SH-SY5Y (cell line): Measurements from ENCODE around the gene ICE1.
A peak's percentile ranks its signal among the peaks of the same experiment; 100 is the strongest.

Experiments used
- GATA2 ChIP-seq: IDR thresholded peaks from 2 replicates; pipeline ENCODE4 v1.6.1; 2011; ENCODE audit warnings: mild to moderate bottlenecking, low read depth, low read length
- GATA3 ChIP-seq: IDR thresholded peaks from 2 replicates; pipeline ENCODE4 v1.6.1; 2011; ENCODE audit warnings: low read depth, mild to moderate bottlenecking, low read length, moderate library complexity

Gene ICE1

DNA sequence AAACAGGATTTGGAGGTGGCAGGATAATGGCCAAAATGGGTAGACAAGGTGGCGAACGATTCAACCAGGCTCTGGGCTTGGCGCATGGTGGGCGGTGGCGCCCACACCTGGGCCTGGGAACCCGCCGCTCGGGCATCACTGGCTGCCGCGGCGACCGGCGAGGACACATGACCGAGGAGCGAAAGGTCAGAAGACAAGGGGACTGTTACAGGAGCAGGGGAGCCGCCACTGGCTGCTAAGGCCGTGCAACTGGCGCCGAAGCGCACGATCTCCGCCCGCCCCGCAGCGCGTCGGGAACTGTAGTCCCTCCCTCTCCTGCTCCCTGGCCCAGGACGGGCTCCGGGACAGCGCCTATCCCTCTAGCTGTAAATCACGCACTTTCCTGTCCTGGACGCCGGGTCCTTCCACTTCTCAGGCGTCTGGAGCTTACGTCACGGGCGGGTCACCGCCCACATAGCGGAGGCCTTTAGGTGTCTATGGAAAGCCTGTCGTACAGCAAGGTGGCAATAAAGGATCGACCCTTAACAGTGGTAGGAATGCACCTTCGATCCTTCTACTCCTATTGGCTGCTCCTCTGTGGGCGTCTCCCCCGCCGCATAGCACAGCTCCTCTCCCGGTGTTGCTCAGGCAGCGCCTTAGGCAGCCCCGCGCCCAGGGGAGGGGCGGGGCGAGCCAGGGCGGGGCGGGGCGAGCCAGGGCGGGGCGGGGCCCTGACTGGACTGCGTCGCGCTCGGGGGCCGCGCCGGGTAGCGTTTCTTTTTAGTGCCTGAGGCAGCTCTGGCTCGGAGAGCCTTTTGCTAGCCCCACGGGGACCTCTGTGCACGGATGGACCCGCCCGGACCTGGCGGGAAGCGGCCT is at the start of gene ICE1:
TSS of gene ICE1 (plus strand) at position 717 of the 858 bp plus-strand sequence. CDS start 239 bp downstream, outside the sequence.
- TF ChIP-seq GATA3 (no peak), GATA2 (peak; percentile 19; the same call in 1 of the 2 replicates)

DNA sequence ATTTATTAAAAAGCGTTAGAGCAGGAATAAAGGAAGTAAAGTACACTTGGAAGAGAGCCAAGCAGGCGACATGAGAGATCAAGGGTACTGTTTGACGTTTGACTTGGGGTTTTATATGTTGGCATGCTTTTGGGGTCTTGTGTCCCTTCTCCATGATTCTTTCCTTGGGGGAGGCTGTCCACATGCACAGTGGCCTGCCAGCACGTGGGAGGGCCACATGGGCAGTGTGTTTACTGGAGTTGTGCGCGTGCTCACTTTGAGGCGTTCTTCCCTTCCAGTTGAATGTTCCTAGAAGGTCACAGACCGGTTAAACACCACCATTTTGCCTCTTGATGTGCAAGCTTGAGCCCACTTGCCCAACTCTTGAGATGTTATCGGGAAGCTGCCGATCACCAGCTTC is 49.5 kb upstream of the ICE1 start:
- TF ChIP-seq GATA3 (no peak), GATA2 (no peak)

DNA sequence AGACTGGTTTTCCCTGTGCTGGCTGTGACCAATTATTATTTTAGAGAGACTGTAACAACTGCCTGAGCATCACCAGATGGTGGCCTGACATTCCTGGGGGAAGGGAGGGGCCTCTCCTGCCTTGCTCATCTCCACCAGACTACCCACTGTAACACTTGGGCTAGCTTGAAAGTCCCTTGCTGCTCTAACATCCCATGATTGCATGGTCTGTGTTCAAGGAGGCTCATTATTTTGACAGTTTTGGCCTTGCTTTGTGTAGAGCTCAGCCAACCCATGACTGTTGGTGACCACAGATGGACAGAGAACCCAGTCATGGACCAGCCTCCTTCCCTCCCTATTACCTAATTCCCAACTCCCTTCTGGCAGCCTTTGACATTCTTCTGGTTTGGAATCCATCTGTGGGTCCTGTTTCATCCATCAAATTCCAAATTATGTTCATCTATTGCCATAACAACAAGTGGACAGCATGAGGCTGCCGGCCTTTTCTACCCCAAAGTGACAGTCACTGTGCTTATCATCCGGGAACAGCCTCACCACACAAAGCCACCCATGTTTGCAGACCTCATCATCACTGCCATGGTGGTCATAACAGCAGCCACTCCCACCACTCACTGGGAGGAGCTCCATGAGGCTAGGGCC is 49.0 kb upstream of the ICE1 start:
- TF ChIP-seq GATA2, result no peak
- TF ChIP-seq GATA3, result no peak

DNA sequence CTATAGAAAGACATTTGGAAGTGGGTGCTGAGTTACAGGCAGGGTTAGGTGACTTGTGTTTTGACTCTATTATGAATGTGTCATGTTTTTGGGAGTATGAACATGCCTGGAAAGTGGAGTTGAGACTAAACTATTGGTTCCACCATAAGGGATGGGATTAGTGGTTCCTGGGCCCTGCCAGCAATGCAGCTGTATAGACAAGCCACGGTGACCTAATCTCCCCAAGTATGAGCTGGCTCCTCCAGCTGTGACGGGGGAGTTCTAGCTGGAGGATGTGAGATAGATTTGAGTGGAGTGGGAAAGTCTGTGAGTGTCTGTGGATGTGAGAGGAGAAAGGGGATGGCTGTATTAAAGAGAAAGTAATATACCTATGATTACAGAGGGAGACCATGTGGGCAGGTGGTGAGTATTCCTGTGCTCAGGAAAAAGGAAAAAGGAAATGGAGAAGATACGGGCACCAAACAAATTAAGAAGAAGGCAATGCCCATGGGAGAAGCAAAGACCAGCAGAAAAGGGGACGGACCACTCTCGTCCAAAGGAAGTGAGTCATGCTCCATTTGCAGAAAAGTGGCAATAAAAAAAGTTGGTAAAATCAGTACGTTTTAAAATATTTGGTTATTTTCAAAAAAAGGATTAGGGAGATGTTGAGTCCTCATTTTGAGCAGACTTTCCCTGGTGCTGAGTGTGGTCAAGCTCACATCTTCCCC is 48.3 kb upstream of the ICE1 start:
- TF ChIP-seq GATA2 (no peak), GATA3 (no peak)

DNA sequence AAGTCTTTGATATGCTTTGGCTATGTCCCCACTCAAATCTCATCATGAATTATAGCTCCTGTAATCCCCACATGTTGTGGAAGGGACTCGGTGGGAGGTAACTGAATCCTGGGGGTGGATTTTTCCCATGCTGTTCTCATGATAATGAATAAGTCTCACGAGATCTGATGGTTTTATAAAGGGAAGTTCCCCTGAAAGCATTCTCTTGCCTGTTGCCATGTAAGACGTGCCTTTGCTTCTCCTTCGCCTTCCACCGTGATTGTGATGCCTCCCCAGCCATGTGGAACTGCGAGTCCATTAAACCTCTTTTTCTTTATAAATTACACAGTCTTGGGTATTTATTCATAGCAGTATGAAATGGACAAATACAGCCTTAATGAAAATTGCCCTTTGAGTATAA is 44.7 kb upstream of the ICE1 start:
- no peak for TF ChIP-seq GATA2
- no peak for TF ChIP-seq GATA3

GRCh38 chr5:5378531-5378930 is 43.9 kb upstream of the ICE1 start:
- TF ChIP-seq GATA2, result no peak
- TF ChIP-seq GATA3, result no peak

DNA sequence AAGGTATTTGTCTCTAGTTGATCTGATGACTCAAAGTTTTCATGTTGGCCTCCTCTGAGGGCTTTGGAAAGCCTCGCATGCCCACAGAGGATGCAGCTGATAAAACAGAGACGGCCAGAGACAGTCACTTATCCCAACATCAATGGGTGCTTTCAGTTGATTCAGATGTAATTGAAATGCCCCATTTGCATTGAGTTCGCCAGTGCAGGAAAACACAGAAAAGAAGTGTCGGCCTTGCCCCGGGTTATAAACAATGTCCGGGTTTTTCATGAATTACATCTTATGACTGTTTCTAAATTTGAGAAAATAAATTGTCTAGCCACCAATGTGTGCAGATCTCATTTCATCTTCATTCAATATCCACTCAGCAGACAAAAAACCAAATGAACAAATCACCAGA is 42.2 kb upstream of the ICE1 start:
- no peak for TF ChIP-seq GATA3
- no peak for TF ChIP-seq GATA2

- no peak for TF ChIP-seq GATA2
- TF ChIP-seq GATA3, result no peak
Observed at GRCh38 chr5:5381310-5381913, 41.1 kb upstream of the ICE1 start.

DNA sequence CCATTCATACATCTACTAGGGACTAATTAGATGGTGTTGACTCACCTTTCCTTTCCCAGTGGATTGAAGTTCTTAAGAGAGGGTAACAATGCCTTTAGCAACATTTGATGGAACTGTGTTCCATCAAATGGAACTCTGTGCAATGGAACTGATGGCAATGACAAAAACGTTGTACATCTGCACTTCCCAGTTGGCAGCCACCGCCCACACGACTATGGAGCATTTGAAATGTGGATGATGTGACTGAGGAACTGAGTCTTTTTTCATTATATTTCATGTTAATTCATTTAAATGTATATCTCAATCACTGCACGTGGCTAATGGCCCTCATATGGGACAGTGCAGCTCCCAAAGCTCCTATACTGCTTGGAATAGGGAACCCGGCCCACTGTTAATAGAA is 39.0 kb upstream of the ICE1 start:
- no peak for TF ChIP-seq GATA2
- TF ChIP-seq GATA3, result no peak

DNA sequence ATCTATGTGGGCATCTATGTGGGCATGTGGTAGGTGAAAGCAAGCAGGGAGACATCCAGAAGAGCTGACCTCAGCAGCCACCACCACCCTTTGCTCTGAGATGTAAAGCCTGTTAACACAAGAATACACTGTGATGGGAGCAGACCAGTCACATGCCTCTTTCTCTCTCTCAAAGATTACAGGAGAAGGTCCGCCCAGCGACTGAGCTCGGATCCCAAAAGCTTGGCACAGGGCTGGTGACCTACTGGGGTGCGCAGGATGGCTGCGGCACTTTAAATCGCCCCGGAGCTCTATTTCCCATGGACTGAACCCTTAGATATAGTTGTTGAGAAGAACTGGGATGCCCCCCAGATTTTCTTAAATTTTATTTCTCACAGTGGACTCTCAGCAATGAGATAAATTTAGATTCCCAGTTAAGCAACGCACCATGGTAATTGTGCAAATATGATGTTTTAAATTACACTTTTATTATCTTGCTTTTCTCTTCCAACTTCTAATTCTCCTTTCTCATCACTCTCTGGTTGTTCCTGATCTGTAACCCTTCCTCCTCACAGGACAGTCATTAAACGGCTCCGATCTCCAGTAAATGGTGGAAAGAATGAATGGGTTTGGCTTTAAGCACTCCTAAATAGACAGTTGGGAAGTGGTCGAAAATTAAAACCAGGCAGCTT is 37.7 kb upstream of the ICE1 start:
- TF ChIP-seq GATA3, result no peak
- TF ChIP-seq GATA2, result no peak

DNA sequence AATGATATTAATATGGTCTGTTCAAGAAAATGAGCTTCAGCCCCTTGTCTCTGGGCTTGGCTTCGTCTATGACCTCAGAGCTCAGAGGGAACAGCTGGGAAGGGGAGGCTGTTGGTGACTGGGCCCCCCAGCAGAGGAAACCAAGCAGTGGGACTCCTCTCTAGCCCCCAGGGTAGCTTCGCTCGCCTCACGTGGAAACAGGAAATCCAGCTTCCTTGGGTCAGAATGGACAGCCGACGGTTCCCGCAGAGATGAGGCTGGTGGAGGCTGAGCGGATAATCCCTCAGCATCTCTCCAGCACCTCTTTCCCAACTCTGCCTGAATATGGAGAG is 37.2 kb upstream of the ICE1 start:
- TF ChIP-seq GATA2, result no peak
- no peak for TF ChIP-seq GATA3

- TF ChIP-seq GATA2 (no peak), GATA3 (no peak)
Observed at GRCh38 chr5:5386329-5386728, 36.1 kb upstream of the ICE1 start.

DNA sequence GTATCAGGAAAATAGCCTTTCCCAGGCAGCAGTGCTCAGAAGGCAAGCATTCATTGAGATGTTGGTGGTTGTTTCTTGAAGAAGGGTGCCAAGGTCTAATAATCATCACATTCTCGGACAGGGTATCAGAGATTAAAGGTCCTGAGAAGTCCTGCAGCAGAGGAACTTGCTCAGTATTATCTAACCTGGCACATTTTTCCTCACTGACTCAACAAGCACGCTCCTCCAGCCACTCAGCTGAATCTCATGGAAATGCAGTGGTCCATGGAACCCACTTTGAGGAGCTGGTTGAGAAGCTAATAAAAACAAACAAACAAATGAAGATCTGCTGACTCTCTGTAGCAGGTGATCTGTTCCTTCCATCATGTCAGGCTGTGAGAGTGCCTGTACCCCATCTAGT is 35.3 kb upstream of the ICE1 start:
- TF ChIP-seq GATA3 (no peak), GATA2 (no peak)

DNA sequence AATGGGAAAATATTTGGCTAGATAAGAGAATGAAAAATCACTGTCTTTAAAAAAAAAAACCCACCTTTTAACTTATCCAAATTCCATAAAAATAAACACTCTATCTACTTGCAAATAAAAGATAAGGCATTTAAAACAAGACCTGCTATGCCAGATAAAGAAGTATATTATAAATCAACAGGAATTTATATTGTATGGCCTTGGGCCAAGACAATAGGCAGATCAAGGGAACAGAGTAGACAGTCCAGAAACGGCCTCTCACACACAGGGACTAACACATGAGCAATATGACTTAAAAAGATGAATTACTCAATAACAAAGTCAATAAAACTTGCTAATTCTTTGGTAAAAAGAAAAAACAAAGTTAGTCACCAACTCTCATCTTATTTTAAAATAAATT is 34.7 kb upstream of the ICE1 start:
- TF ChIP-seq GATA2, result no peak
- no peak for TF ChIP-seq GATA3
